CD4-positive, alpha-beta T cell treated with Interleukin-15 for 4 hours (primary cell): ENCODE measurements around the gene MYO18B.

ENCODE experiments used
- DNase-seq: peaks from one replicate; pipeline ENCODE4 v3.0.0-alpha.2; 2020; ENCODE audit warnings: low spot score

Gene MYO18B

GRCh38 chr22:25824828-25825423, 82.9 kb downstream of the MYO18B start:
- no peak for DNase-seq

DNA sequence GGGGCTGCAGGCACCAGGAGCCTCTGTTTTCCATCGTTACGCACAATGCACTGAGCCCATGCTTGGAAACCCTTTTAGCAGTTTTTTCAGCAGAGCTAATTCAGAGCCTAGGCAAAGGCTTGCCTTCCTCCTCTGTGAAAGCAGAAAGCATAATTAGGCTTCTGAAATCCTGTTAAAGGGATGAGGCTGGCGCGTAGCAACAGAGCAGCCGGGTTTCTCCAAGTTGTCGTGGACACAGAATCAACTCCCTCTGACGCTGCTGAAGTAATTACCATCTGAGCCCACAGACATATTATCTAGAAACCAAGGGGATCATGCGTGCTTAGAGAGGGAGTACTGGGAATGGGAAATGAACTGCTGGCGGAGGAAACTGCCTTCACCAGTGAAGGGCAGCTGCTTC, 85.4 kb downstream of the MYO18B start:
- no peak for DNase-seq

DNA sequence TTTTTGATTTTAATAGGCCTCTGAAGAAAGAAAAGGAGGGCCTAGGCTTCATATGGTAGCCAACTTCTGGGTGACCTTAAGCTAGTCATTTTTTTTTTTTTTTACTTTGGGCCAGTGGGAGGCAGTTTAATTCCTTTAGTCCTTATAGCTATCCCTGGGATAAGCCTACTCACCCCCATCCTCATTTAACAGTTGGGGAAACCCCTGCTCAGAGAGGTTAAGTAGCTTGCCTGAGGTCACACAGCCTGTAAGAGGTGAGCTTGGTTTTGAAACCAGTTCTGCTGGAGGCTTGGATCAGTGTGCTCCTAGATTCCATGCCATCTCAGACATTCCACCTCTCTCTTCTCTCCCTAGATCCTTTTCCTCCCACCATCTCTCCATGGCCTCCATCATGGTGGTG, 86.4 kb downstream of the MYO18B start:
- DNase-seq: no peak

GRCh38 chr22:25829237-25829636, 87.2 kb downstream of the MYO18B start:
- no peak for DNase-seq

- DNase-seq: no peak
Measured at GRCh38 chr22:25829808-25830777, 88.1 kb downstream of the MYO18B start.

GRCh38 chr22:25833091-25833490, 91.1 kb downstream of the MYO18B start:
- DNase-seq: no peak

GRCh38 chr22:25833676-25834075, 91.7 kb downstream of the MYO18B start:
- no peak for DNase-seq

DNA sequence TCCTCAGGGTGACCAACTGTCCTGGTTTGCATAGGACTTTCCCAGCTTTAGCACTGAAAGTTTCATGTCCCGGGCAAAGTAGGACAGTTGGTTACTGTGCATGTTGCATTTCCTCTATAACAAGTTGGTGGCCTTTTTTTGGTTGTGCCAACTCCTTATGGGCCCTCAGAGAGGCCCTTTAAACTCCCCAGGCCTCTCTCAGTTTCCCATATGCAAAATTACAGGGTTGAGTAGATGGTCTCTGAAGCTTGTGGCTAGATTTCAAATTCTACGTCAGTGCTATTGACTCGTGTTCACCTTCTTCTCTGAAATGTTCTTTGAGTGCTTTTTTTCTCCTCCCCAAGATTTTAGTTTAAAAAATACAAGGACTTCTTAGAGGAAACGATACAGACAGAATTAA, 92.5 kb downstream of the MYO18B start:
- no peak for DNase-seq

DNA sequence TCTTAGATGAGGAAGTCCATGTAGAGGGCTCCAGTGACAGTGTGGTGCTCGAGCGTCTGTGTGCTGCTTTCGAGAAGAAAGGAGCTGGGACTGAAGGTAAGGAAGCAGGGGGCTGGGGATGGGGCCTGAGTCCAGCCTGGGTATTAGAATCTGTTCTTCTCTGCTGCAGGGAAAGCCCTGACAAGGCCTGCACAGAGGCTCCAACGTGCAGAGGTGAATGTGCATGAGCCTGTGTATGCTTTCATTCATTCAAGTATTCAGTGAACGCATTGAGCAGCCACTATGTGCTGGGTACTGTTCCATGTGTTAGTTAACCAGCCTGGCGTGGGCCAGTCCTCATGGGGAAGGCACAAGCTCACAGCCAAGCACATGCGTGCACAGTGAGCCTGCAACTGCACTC, 93.4 kb downstream of the MYO18B start:
- DNase-seq: no peak

- no peak for DNase-seq
Measured at GRCh38 chr22:25837288-25837900, 95.4 kb downstream of the MYO18B start.

GRCh38 chr22:25838960-25839741, 97.2 kb downstream of the MYO18B start:
- no peak for DNase-seq

GRCh38 chr22:25839755-25840154, 97.8 kb downstream of the MYO18B start:
- DNase-seq: no peak

DNA sequence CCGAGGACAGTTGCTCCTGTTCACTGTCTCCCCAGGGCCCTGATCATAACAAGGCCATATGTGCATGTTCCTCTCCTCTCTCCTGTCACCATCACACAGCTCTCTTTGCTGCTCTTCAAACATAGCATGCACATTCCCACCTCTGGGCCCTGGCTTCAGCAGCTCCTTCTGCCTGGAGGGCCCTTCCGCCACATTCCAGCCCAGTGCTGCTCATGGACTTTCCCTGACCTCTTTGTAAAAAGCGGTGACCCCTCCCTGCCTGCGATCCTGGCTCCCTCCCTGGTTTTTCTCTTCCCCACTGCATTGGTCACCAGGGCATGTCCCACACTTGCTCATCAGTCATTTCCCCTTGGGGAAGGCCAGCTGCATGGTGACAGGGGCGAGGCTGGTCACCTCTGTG, 98.2 kb downstream of the MYO18B start:
- DNase-seq: no peak

GRCh38 chr22:25840891-25841290, 98.9 kb downstream of the MYO18B start:
- DNase-seq: no peak

- DNase-seq: no peak
Measured at GRCh38 chr22:25841775-25842174, 99.8 kb downstream of the MYO18B start.

DNA sequence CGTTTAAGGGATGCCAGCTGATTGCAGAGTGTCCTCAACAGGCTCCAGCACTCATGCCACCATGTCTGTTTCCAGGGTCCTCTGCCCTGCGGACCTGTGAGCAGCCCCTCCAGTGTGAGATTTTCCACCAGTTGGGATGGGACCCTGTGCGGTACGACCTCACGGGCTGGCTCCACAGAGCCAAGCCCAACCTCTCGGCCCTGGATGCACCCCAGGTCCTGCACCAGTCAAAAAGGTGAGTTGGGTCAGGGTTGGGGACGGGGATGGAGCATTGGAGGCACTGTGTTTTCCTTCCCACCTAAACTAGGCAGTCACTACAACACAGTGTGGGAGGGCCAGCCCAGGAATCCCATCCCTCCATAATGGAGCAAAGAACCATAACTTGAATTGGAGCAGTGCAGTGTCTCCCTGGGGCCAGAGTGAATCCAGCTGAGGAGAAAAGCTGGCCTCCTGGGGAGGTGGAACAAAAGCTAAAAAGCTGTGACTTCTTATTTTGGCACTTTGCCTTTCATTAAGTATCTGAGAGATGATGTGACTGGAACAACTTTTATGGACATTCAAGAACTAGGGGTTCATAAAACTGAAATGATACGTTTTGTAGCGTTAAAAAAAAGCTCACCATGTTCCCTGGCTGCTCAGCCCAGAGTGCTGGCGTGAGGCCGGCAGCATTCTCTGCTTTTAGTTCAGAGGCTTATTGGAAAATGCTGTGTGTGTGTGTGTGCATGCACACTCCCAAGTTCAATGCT, 101.8 kb downstream of the MYO18B start:
- no peak for DNase-seq

DNA sequence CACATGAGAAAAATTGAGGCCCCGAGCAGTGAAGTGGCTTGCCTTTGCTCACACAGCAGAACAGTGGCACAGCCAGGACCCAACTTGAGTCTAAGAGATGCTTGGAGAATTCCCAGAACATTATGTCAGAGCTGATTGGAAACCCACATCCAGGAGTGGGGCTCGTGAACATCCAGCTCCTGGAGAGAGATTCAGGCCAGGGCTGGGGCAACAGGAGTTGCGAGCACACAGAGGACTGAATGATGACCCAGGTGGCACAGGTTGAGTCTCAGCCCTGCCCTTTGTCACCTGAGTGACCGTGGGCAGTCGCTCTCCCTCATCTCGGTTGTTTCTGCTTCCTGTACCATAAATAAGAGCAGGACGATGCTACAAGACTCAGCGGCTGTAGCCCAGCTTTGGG, 102.6 kb downstream of the MYO18B start:
- no peak for DNase-seq

DNA sequence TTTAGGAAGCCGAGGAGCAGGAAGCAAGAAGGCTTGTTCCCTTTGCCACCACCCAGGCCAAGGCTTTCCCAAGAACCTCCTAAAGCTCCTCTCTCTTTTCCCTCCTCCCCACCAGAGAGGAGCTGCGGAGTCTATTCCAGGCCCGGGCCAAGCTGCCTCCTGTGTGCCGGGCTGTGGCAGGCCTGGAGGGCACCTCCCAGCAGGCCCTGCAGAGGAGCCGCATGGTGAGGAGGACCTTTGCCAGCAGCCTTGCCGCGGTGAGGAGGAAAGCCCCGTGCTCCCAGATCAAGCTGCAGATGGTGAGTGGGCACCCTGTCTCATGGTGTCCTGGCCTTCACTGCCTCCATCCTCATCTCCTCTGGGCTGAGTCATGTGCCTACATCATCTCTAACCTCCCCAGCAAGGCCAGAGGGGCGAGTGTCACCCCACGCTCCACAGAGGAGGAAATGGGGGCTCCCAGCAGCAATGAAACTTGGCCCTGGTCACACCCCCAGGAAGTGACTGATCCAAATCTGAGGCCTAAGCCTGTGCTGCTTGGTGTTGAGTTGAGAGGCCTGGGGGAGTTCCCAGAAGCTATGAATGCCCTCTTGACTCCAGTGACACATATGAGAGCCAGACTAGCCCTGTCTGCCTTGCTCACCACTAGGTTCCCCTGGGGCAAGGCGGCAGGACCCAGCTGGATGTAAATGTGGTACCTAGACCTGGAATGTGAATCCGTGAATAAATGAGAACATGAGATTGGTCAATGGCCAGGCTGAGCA, 104.2 kb downstream of the MYO18B start:
- no peak for DNase-seq

- DNase-seq: no peak
Measured at GRCh38 chr22:25847451-25847850, 105.5 kb downstream of the MYO18B start.

- DNase-seq: no peak
Measured at GRCh38 chr22:25848954-25849353, 107.0 kb downstream of the MYO18B start.

DNA sequence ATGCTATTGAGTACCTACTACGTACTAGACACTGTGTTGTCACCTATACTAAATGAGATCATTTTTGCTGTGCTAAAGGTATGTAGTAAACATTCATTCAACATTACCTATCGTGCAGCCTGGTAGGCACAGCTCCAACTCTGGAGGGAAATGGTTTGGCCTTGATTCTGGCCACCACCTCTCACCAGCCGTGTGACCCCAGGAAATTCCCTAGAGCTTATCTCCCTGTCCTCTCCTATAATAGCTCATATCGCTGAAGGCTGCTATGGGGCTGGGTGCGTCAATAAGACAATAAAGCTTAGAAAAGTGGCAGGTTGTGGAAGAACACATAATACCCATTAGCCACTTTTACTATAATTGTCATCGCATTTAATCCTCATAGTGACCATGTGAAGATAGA, 107.5 kb downstream of the MYO18B start:
- DNase-seq: no peak
